Lung (tissue), 12 donors: Measurements from ENCODE around the gene TULP4. TPM values are rescaled to one million over a fixed set of nuclear protein-coding genes. Genes with fewer than 3 reads are reported as not detected.
"Not testable (repeated sequence)": the region's sequence is repeated elsewhere in the genome, so short reads cannot be mapped to it uniquely, and the experiment has no call there.

Experiments used
- ATAC-seq: fragments of 200-7000 bp; cut with Tn5 transposase; one replicate; pipeline ENCODE4 v1.9.1; 2020; ENCODE audit warnings: moderate number of reproducible peaks; ENCODE audit not compliant: insufficient read depth, low FRiP score
- DNase-seq, 3 donors: peaks; one replicate each; pipeline ENCODE4 v3.0.0-alpha.2; 2013 to 2017
- H3K27ac ChIP-seq, 2 donors: one replicate each; pipeline ENCODE4 v1.5.1; 2013; ENCODE audit warnings: mild to moderate bottlenecking in 2 of 2, moderate library complexity in 2 of 2, control low read depth in 1 of 2, inconsistent platforms in 1 of 2, low read depth in 1 of 2, low read length in 1 of 2
- H3K27me3 ChIP-seq, 3 donors: one replicate each; pipeline ENCODE4 v1.5.1; 2013; ENCODE audit warnings: low read length in 2 of 3; ENCODE audit not compliant: control insufficient read depth in 3 of 3, insufficient read depth in 3 of 3
- H3K36me3 ChIP-seq, 4 donors: one replicate each; pipeline ENCODE4 v1.5.1; 2013; ENCODE audit warnings: low read length in 4 of 4, mild to moderate bottlenecking in 1 of 4, moderate library complexity in 1 of 4; ENCODE audit not compliant: control insufficient read depth in 4 of 4, insufficient read depth in 4 of 4
- H3K4me1 ChIP-seq, 5 donors: one replicate each; pipeline ENCODE4 v1.5.1; 2013; ENCODE audit warnings: low read length in 5 of 5, mild to moderate bottlenecking in 2 of 5, moderate library complexity in 1 of 5; ENCODE audit not compliant: control insufficient read depth in 5 of 5, insufficient read depth in 5 of 5
- H3K4me3 ChIP-seq: one replicate; pipeline ENCODE4 v1.5.1; 2013; ENCODE audit warnings: mild to moderate bottlenecking, control low read depth, moderate library complexity
- H3K9ac ChIP-seq, 2 donors: one replicate each; pipeline ENCODE4 v1.5.1; 2013; ENCODE audit warnings: low read length in 2 of 2, control low read depth in 1 of 2; ENCODE audit not compliant: insufficient read depth in 1 of 2
- H3K9me3 ChIP-seq, 4 donors: one replicate each; pipeline ENCODE4 v1.5.1; 2013; ENCODE audit warnings: low read length in 3 of 4, mild to moderate bottlenecking in 1 of 4, moderate library complexity in 1 of 4; ENCODE audit not compliant: control insufficient read depth in 4 of 4, insufficient read depth in 3 of 4
- CTCF ChIP-seq: IDR thresholded peaks from 2 replicates; pipeline ENCODE4 v1.5.1; 2012; ENCODE audit warnings: mild to moderate bottlenecking; ENCODE audit errors: control extremely low read depth, extremely low read depth
- WGBS, 2 donors: extraction: QIAGEN DNeasy Blood & Tissue Kit; methylation state at CpG; one replicate each; pipeline ENCODE4 v1.1.7; 2013; 5-methylcytosine and 5-hydroxymethylcytosine counted together
- polyA plus RNA-seq, 2 donors: library from polyadenylated mRNA; stranded (reverse); fragments of 200-250 nt; gene quantifications; one replicate each; pipeline ENCODE4 v1.2.1, GENCODE V29; 2013
- total RNA-seq, 2 donors: library from RNA; depleted of rRNA in 1 of 2; stranded (reverse); fragments of >200 nt in 1 of 2; gene quantifications; one replicate each; pipeline ENCODE4 v1.2.1, GENCODE V29; 2014 to 2021
- donor health status: control.
- donor health status: control.
- donor health status: Bipolar disorder and iron deficiency.
- donor health status: healthy.
- donor health status: DM: yes; HTN: yes; CAD: no.

The TULP4 gene
- total and polyA plus RNA-seq, 4 donors = 4.5 to 147 (median 39.2) TPM

DNA sequence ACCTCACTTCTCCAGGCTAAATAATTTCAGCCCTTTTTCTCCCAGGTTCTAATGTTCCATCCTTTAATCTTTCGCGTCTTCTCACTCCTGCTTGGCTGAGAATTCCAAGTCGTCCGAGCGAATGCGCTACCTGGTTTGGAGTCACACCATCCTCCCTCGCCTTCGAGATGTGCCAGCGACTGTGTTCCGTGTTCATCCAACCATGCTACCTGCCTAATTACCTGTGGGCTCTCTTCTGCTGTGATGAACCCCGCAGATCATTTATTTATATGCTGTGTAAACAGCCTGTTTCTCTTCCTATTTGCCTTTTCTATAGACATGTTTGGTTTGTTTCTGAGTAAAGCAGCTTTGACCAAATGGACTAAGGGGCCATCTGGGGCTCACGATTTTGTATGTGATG lies 164.1 kb downstream of the TULP4 start:
- H3K4me3 ChIP-seq = no peak overlapping the region
- H3K9ac ChIP-seq = no peak overlapping the region
- no peaks in the 10 kb centered on the region for H3K9me3 ChIP-seq
- H3K4me1 ChIP-seq = no peaks in the 10 kb centered on the region
- no peak overlapping the region for H3K27ac ChIP-seq
- DNase-seq = no peak
- ATAC-seq = no peak
- H3K27me3 ChIP-seq = no peaks in the 10 kb centered on the region
- H3K36me3 ChIP-seq = peaks cover 0 to 25% (median 14%) of the 10 kb centered on the region in 4 donors
- 95 to 97% methylated on average over 12 of the region's 12 CpGs for WGBS, 2 donors
- TF ChIP-seq CTCF = no peak

DNA sequence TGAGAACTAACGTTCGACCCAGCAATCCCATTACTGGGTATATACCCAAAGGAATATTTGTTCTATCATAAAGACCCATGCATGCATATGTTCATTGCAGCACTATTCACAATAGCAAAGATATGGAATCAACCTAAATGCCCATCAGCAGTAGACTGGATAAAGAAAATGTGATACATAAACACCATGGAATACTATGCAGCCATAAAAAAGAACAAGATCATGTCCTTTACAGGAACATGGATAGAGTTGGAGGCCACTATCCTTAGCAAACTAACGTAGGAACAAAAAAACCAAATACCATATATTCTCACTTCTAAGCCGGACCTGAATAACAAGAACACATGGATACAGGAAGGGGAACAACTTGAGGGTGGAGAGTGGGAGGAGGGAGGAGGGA lies 165.5 kb downstream of the TULP4 start:
- WGBS, 2 donors = 95 to 96% methylated on average over 4 of the region's 4 CpGs
- H3K36me3 ChIP-seq = peaks cover 4 to 31% (median 18%) of the 10 kb centered on the region in 4 donors
- H3K4me1 ChIP-seq, H3K9me3 ChIP-seq, H3K9ac ChIP-seq, ATAC-seq, H3K27ac ChIP-seq, DNase-seq, H3K27me3 ChIP-seq, H3K4me3 ChIP-seq: not testable (repeated sequence)

- WGBS, 2 donors = 96 to 97% methylated on average over 20 of the region's 20 CpGs
- Histone ChIP-seq H3K36me3 (peaks cover 4 to 36% (median 16%) of the 10 kb centered on the region in 4 donors), H3K9me3 (peaks cover 0 to 1% (median 0%) of the 10 kb centered on the region in 4 donors), H3K9ac (no peak overlapping the region), H3K4me3 (no peak overlapping the region), H3K4me1 (no peaks in the 10 kb centered on the region), H3K27ac (no peak overlapping the region), H3K27me3 (no peaks in the 10 kb centered on the region)
- no peak for TF ChIP-seq CTCF
- DNase-seq (no peak), ATAC-seq (no peak)
Observed at GRCh38 chr6:158480989-158481388, 168.7 kb downstream of the TULP4 start.

GRCh38 chr6:158481690-158482473 lies 169.6 kb downstream of the TULP4 start:
- no peak for ATAC-seq
- no peak overlapping the region for H3K27ac ChIP-seq
- DNase-seq = no peak
- H3K27me3 ChIP-seq = no peaks in the 10 kb centered on the region
- peaks cover 4 to 34% (median 13%) of the 10 kb centered on the region in 4 donors for H3K36me3 ChIP-seq
- TF ChIP-seq CTCF = no peak
- H3K4me3 ChIP-seq = no peak overlapping the region
- H3K4me1 ChIP-seq = no peaks in the 10 kb centered on the region
- peaks cover 0 to 1% (median 0%) of the 10 kb centered on the region in 4 donors for H3K9me3 ChIP-seq
- WGBS, 2 donors = 87 to 95% methylated on average over 12 of the region's 12 CpGs
- H3K9ac ChIP-seq = no peak overlapping the region
